Keratinocyte (primary cell): ENCODE data around the gene UPF1. TPM values are rescaled to one million over a fixed set of nuclear protein-coding genes. Genes with fewer than 3 reads are reported as not detected.

Source experiments
- DNase-seq: peaks from one replicate; pipeline ENCODE4 v3.0.0-alpha.2; 2011; ENCODE audit warnings: low read depth, missing footprints, low spot score
- FAIRE-seq: peaks from 2 replicates; lab custom pipeline; 2011; peaks lifted over from hg19 to GRCh38; lab: Jason Lieb, UNC
- H2AFZ ChIP-seq: 2 replicates; pipeline ENCODE4 v1.6.0; 2012; ENCODE audit warnings: low read length, control low read depth, inconsistent platforms; ENCODE audit not compliant: control insufficient read depth
- H3K27ac ChIP-seq: 2 replicates; pipeline ENCODE4 v1.5.1; 2011; ENCODE audit warnings: low read length; ENCODE audit not compliant: control insufficient read depth, insufficient read depth
- H3K27me3 ChIP-seq: 3 replicates; pipeline ENCODE4 v1.6.0; 2011; ENCODE audit warnings: low read length; ENCODE audit not compliant: control insufficient read depth, insufficient read depth; ENCODE audit errors: extremely low read depth
- H3K36me3 ChIP-seq, 2 experiments: 2 replicates in 1 of 2; 3 replicates in 1 of 2; pipeline ENCODE4 v1.5.1; 2011; ENCODE audit warnings: low read length in 2 of 2, mild to moderate bottlenecking in 1 of 2; ENCODE audit not compliant: control insufficient read depth in 2 of 2, insufficient read depth in 2 of 2; ENCODE audit errors: extremely low read depth in 1 of 2
- H3K4me1 ChIP-seq: 3 replicates; pipeline ENCODE4 v1.5.1; 2011; ENCODE audit warnings: low read length; ENCODE audit not compliant: control insufficient read depth, insufficient read depth; ENCODE audit errors: extremely low read depth
- H3K4me2 ChIP-seq: 3 replicates; pipeline ENCODE4 v1.6.0; 2011; ENCODE audit warnings: low read depth, low read length; ENCODE audit not compliant: control insufficient read depth, insufficient read depth; ENCODE audit errors: extremely low read depth
- H3K4me3 ChIP-seq, 3 experiments: fragments of 200-600 bp in 1 of 3; sonication (generic) in 1 of 3; 2 replicates in 2 of 3; 3 replicates in 1 of 3; pipeline ENCODE4 v1.5.1; 2011 to 2016; ENCODE audit warnings: low read length in 3 of 3, mild to moderate bottlenecking in 3 of 3, control low read depth in 2 of 3, inconsistent platforms in 1 of 3, low read depth in 1 of 3, mixed read lengths in 1 of 3, mixed run types in 1 of 3, moderate library complexity in 1 of 3; ENCODE audit not compliant: control insufficient read depth in 2 of 3, insufficient read depth in 2 of 3; ENCODE audit errors: extremely low read depth in 1 of 3
- H3K79me2 ChIP-seq: 2 replicates; pipeline ENCODE4 v1.6.0; 2012; ENCODE audit warnings: low read length; ENCODE audit not compliant: control insufficient read depth, insufficient read depth
- H3K9ac ChIP-seq: 3 replicates; pipeline ENCODE4 v1.6.0; 2011; ENCODE audit warnings: low read length; ENCODE audit not compliant: control insufficient read depth, insufficient read depth; ENCODE audit errors: extremely low read depth
- H3K9me1 ChIP-seq: 3 replicates; pipeline ENCODE4 v1.6.0; 2011; ENCODE audit warnings: low read length; ENCODE audit not compliant: control insufficient read depth, insufficient read depth; ENCODE audit errors: extremely low read depth
- H3K9me3 ChIP-seq: 2 replicates; pipeline ENCODE4 v1.5.1; 2012; ENCODE audit warnings: low read depth, low read length; ENCODE audit not compliant: control insufficient read depth
- H4K20me1 ChIP-seq: 3 replicates; pipeline ENCODE4 v1.6.0; 2011; ENCODE audit warnings: low read length; ENCODE audit not compliant: control insufficient read depth, insufficient read depth; ENCODE audit errors: extremely low read depth
- EZH2 ChIP-seq: IDR thresholded peaks from one replicate; pipeline ENCODE4 v1.6.1; 2012; ENCODE audit warnings: inconsistent platforms, mild to moderate bottlenecking, low read length, moderate library complexity
- dilution Hi-C: fragments of 300-500 bp; cut with MboI; formaldehyde crosslinking; loops from one replicate; pipeline ENCODE4 v1.7.0; 2020; ENCODE audit warnings: low sequenced_read_pairs; ENCODE audit not compliant: extremely low pct_ligation_motif_present
- polyA plus RNA-seq, 5 experiments: library from polyadenylated mRNA; depleted of rRNA in 3 of 5; stranded (reverse) in 3 of 5; stranded (forward) in 1 of 5; unstranded in 1 of 5; fragments of >200 nt; gene quantifications; 1 replicate in 1 of 5; 2 replicates in 3 of 5; 3 replicates in 1 of 5; pipeline versions ENCODE4 v1.2.1 to v1.2.3, GENCODE V29; 2011 to 2012; ENCODE audit warnings: missing spikeins in 2 of 5, low read depth in 1 of 5, low replicate concordance in 1 of 5
- TF ChIP-seq, protein P1 (sequence below), 3 experiments: IDR thresholded peaks in 1 of 3; conservative IDR thresholded peaks in 1 of 3; optimal IDR thresholded peaks in 1 of 3; 2 replicates in 2 of 3; 3 replicates in 1 of 3; pipeline versions ENCODE3 to v1.5.1; 2011; ENCODE audit warnings: low read length in 3 of 3, mild to moderate bottlenecking in 3 of 3, moderate library complexity in 2 of 3, control low read depth in 1 of 3, inconsistent platforms in 1 of 3; ENCODE audit not compliant: insufficient read depth in 2 of 3; ENCODE audit errors: extremely low read depth in 1 of 3

UPF1 gene
- polyA plus RNA-seq, 1 donor (not counting 4 experiments of a cell fraction or from before 2014, with no cell fraction given), result 33.7 TPM

DNA sequence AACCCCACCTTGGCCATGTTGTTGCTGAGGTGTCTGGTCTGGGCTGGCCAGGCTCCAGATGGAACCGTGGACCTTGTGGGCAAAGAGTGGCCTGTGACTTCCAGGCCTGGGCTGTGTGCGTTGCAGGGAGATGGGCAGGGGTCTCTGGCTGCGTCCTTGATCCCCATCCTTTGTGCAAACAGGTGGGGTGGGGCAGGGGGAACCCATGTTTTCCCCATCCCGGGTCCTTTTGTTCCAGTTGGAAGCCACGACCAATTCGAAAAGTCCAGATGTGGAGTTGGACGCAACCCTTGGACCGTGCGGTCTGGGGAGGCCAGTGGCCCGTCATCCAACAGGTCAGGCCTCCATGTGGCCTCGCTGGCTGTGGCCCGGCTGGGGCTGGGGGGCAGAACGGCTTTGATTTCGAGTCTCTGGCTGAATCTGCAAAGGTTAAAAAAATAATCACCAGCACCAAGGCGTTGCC is 27.6 kb upstream of the UPF1 start:
- H3K79me2 ChIP-seq, result no peaks in the 10 kb centered on the region
- no peak overlapping the region for H2AFZ ChIP-seq
- dilution Hi-C loops, result no loop called here
- no peaks in the 10 kb centered on the region for H3K36me3 ChIP-seq
- H3K4me2 ChIP-seq, result no peak overlapping the region
- H4K20me1 ChIP-seq, result no peaks in the 10 kb centered on the region
- peaks cover 14% of the 10 kb centered on the region for H3K27me3 ChIP-seq
- no peaks in the 10 kb centered on the region for H3K9me1 ChIP-seq
- H3K4me3 ChIP-seq, result no peak overlapping the region
- no peak overlapping the region for H3K27ac ChIP-seq
- no peaks in the 10 kb centered on the region for H3K4me1 ChIP-seq
- DNase-seq (no peak), FAIRE-seq (no peak)
- no peak overlapping the region for H3K9ac ChIP-seq
- no peaks in the 10 kb centered on the region for H3K9me3 ChIP-seq
- TF ChIP-seq EZH2, result no peak
- TF ChIP-seq, protein P1, sequence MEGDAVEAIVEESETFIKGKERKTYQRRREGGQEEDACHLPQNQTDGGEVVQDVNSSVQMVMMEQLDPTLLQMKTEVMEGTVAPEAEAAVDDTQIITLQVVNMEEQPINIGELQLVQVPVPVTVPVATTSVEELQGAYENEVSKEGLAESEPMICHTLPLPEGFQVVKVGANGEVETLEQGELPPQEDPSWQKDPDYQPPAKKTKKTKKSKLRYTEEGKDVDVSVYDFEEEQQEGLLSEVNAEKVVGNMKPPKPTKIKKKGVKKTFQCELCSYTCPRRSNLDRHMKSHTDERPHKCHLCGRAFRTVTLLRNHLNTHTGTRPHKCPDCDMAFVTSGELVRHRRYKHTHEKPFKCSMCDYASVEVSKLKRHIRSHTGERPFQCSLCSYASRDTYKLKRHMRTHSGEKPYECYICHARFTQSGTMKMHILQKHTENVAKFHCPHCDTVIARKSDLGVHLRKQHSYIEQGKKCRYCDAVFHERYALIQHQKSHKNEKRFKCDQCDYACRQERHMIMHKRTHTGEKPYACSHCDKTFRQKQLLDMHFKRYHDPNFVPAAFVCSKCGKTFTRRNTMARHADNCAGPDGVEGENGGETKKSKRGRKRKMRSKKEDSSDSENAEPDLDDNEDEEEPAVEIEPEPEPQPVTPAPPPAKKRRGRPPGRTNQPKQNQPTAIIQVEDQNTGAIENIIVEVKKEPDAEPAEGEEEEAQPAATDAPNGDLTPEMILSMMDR (optimal IDR thresholded peaks at IDR 0.05 in 1 of 3, IDR thresholded peaks at IDR 0.05 in 1 of 3, conservative IDR thresholded peaks at IDR 0.05 in 1 of 3; ENCODE audit: extremely low read depth in 1 of 3, insufficient read depth in 2 of 3, low read length in 3 of 3), result no peak

DNA sequence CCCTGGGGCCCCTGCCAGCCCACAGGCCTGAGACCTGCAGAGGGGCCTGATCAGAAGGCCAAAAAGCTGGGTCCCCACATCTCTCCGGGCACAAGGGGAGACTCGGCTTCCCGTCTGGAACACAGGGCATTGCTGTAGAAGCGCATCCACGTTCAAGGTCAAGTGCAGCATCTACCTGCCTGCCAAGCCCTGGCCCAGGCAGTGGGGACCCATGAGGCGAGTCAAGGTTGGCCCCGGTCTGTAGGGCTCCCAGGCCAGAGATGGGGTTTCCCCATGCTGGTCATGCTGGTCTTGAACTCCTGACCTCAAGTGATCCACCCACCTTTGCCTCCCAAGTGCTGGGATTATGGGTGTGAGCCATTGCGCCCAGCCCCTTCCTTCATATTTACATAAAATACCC is 27.1 kb upstream of the UPF1 start:
- H3K4me3 ChIP-seq, result no peak overlapping the region
- FAIRE-seq (no peak), DNase-seq (no peak)
- H3K4me1 ChIP-seq, result no peaks in the 10 kb centered on the region
- TF ChIP-seq, protein P1 (optimal IDR thresholded peaks at IDR 0.05 in 1 of 3, IDR thresholded peaks at IDR 0.05 in 1 of 3, conservative IDR thresholded peaks at IDR 0.05 in 1 of 3; ENCODE audit: extremely low read depth in 1 of 3, insufficient read depth in 2 of 3, low read length in 3 of 3), result no peak
- TF ChIP-seq EZH2, result no peak
- H3K9me3 ChIP-seq, result no peaks in the 10 kb centered on the region
- dilution Hi-C loops, result no loop called here
- no peaks in the 10 kb centered on the region for H4K20me1 ChIP-seq
- no peak overlapping the region for H2AFZ ChIP-seq
- no peaks in the 10 kb centered on the region for H3K36me3 ChIP-seq
- no peak overlapping the region for H3K27ac ChIP-seq
- H3K27me3 ChIP-seq, result peaks cover 14% of the 10 kb centered on the region
- no peak overlapping the region for H3K9ac ChIP-seq
- no peaks in the 10 kb centered on the region for H3K9me1 ChIP-seq
- H3K4me2 ChIP-seq, result no peak overlapping the region
- H3K79me2 ChIP-seq, result no peaks in the 10 kb centered on the region
